ENCODE results near the gene CDRT15. TPM values are rescaled to one million over a fixed set of nuclear protein-coding genes. Genes with fewer than 3 reads are reported as not detected.
"Not testable (repeated sequence)": the region's sequence is repeated elsewhere in the genome, so short reads cannot be mapped to it uniquely, and the experiment has no call there.

The CDRT15 gene
- total RNA-seq, 1 donor from 2014 or later: not detected

DNA sequence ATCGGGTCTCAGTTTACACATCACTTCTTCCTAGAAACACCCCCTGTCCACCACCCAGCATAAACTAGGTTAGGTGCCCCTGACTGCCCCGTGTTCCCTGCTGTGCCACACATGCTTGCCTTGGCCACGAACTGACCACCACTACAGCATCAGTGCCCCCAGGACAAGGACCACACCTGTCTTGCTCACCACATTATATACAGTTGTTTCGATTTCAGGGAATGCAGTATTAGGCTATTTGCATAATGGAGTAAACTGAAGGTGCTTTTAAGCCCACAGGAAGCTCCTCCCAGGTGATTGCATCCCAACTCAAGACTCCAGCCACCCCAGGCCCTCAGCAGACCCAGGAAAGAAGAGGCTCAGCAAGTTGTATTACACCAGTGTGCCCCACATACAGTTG lies 50.2 kb downstream of the CDRT15 start:
- not testable (repeated sequence) for DNase-seq (ENCODE audit: low spot score)

Other genes with a start within 250 kb of the CDRT15 start
- gene COX10, start 167.4 kb downstream of the CDRT15 start, total RNA-seq (ENCODE audit: insufficient read depth, low replicate concordance): 12.3 TPM
- 0.72 TPM for gene HS3ST3B1, start 64.2 kb upstream of the CDRT15 start, total RNA-seq (ENCODE audit: insufficient read depth, low replicate concordance)

All from umbilical cord (tissue), 2 donors.